ENCODE measurements around the gene SDR42E2. TPM values are rescaled to one million over a fixed set of nuclear protein-coding genes. Genes with fewer than 3 reads are reported as not detected.
"Not testable (repeated sequence)": the region's sequence is repeated elsewhere in the genome, so short reads cannot be mapped to it uniquely, and the experiment has no call there.

The SDR42E2 gene
- total RNA-seq, 2 experiments from 2014 or later = 0.10 to 0.12 TPM

GRCh38 chr16:22138482-22138881 lies 23.8 kb upstream of the SDR42E2 start:
- POLR2A ChIA-PET = no interaction called here
- H3K27ac Mint-ChIP-seq = no peak overlapping the region
- H3K9me3 Mint-ChIP-seq = no peaks in the 10 kb centered on the region
- no peaks in the 10 kb centered on the region for H3K4me1 Mint-ChIP-seq (ENCODE audit: low read depth)
- intact Hi-C loops (cut with micrococcal nuclease) = no loop called here
- H3K4me3 Mint-ChIP-seq = no peak overlapping the region
- DNase-seq = no peak
- H3K36me3 Mint-ChIP-seq = no peaks in the 10 kb centered on the region
- H3K27me3 Mint-ChIP-seq = peaks cover 2% of the 10 kb centered on the region
- CTCF ChIA-PET = interaction anchor here (1.4 kb wide), 1 partner anchor 61 kb away, joined by 3 read pairs; no protein-coding TSS in a partner anchor

GRCh38 chr16:22139008-22139407 lies 23.3 kb upstream of the SDR42E2 start:
- intact Hi-C loops (cut with micrococcal nuclease) = no loop called here
- peaks cover 2% of the 10 kb centered on the region for H3K27me3 Mint-ChIP-seq
- CTCF ChIA-PET = no interaction called here

GRCh38 chr16:22139732-22140131 lies 22.6 kb upstream of the SDR42E2 start:
- Mint-ChIP-seq H3K27me3 (peaks cover 2% of the 10 kb centered on the region), H3K9me3 (no peaks in the 10 kb centered on the region), H3K36me3 (no peaks in the 10 kb centered on the region), H3K4me1 (ENCODE audit: low read depth) (no peaks in the 10 kb centered on the region), H3K4me3 (no peak overlapping the region), H3K27ac (no peak overlapping the region)
- POLR2A ChIA-PET = no interaction called here
- no peak for DNase-seq
- CTCF ChIA-PET = no interaction called here
- intact Hi-C loops (cut with micrococcal nuclease) = no loop called here

More at GRCh38 chr16:22139008-22139407, 23.3 kb upstream of the SDR42E2 start:
- H3K4me3 Mint-ChIP-seq = no peak overlapping the region
- no peak overlapping the region for H3K27ac Mint-ChIP-seq
- no peaks in the 10 kb centered on the region for H3K4me1 Mint-ChIP-seq (ENCODE audit: low read depth)
- H3K36me3 Mint-ChIP-seq = no peaks in the 10 kb centered on the region
- no peaks in the 10 kb centered on the region for H3K9me3 Mint-ChIP-seq
- POLR2A ChIA-PET = no interaction called here
- no peak for DNase-seq

GRCh38 chr16:22141767-22142166 lies 20.5 kb upstream of the SDR42E2 start:
- Mint-ChIP-seq H3K27ac (no peak overlapping the region), H3K4me1 (ENCODE audit: low read depth) (no peaks in the 10 kb centered on the region), H3K27me3 (peaks cover 2% of the 10 kb centered on the region), H3K9me3 (no peaks in the 10 kb centered on the region), H3K36me3 (no peaks in the 10 kb centered on the region), H3K4me3 (no peak overlapping the region)
- CTCF ChIA-PET = interaction anchor here (0.8 to 1.4 kb wide), 8 partner anchors 10 to 87 kb away, joined by 3 to 4 read pairs (median 3); no protein-coding TSS in a partner anchor
- POLR2A ChIA-PET = no interaction called here
- intact Hi-C loops (cut with micrococcal nuclease) = no loop called here
- no peak for DNase-seq

- CTCF ChIA-PET = no interaction called here
Measured at GRCh38 chr16:22144520-22144919, 17.8 kb upstream of the SDR42E2 start.

GRCh38 chr16:22147853-22148252 lies 14.5 kb upstream of the SDR42E2 start:
- intact Hi-C loops (cut with micrococcal nuclease) = no loop called here
- ChIA-PET CTCF (no interaction called here), POLR2A (no interaction called here)
- H3K4me1 Mint-ChIP-seq (ENCODE audit: low read depth) = no peaks in the 10 kb centered on the region
- no peaks in the 10 kb centered on the region for H3K27me3 Mint-ChIP-seq
- no peak overlapping the region for H3K27ac Mint-ChIP-seq
- H3K36me3 Mint-ChIP-seq = no peaks in the 10 kb centered on the region
- no peak overlapping the region for H3K4me3 Mint-ChIP-seq
- DNase-seq = no peak
- no peaks in the 10 kb centered on the region for H3K9me3 Mint-ChIP-seq

More at GRCh38 chr16:22144520-22144919, 17.8 kb upstream of the SDR42E2 start:
- DNase-seq = no peak
- Mint-ChIP-seq H3K9me3 (no peaks in the 10 kb centered on the region), H3K4me1 (ENCODE audit: low read depth) (no peaks in the 10 kb centered on the region), H3K4me3 (no peak overlapping the region), H3K27ac (no peak overlapping the region), H3K27me3 (peaks cover 2% of the 10 kb centered on the region), H3K36me3 (no peaks in the 10 kb centered on the region)
- intact Hi-C loops (cut with micrococcal nuclease) = no loop called here
- POLR2A ChIA-PET = no interaction called here

- DNase-seq = no peak
- POLR2A ChIA-PET = no interaction called here
- no peaks in the 10 kb centered on the region for H3K4me1 Mint-ChIP-seq (ENCODE audit: low read depth)
- CTCF ChIA-PET = no interaction called here
- H3K36me3 Mint-ChIP-seq = no peaks in the 10 kb centered on the region
- no peaks in the 10 kb centered on the region for H3K27me3 Mint-ChIP-seq
- H3K27ac Mint-ChIP-seq = no peak overlapping the region
- no peak overlapping the region for H3K4me3 Mint-ChIP-seq
- H3K9me3 Mint-ChIP-seq = no peaks in the 10 kb centered on the region
- intact Hi-C loops (cut with micrococcal nuclease) = no loop called here
Measured at GRCh38 chr16:22151246-22151998, 10.9 kb upstream of the SDR42E2 start.

- CTCF ChIA-PET = no interaction called here
Measured at GRCh38 chr16:22152316-22152715, 10.0 kb upstream of the SDR42E2 start.

GRCh38 chr16:22153078-22153477 lies 9.2 kb upstream of the SDR42E2 start:
- H3K9me3 Mint-ChIP-seq; H3K27ac Mint-ChIP-seq; POLR2A ChIA-PET; intact Hi-C loops (cut with micrococcal nuclease); CTCF ChIA-PET; H3K4me1 Mint-ChIP-seq (ENCODE audit: low read depth); H3K4me3 Mint-ChIP-seq; H3K36me3 Mint-ChIP-seq; DNase-seq; H3K27me3 Mint-ChIP-seq: not testable (repeated sequence)

More at GRCh38 chr16:22152316-22152715, 10.0 kb upstream of the SDR42E2 start:
- no peak overlapping the region for H3K27ac Mint-ChIP-seq
- no peaks in the 10 kb centered on the region for H3K36me3 Mint-ChIP-seq
- DNase-seq = no peak
- H3K4me3 Mint-ChIP-seq = no peak overlapping the region
- H3K9me3 Mint-ChIP-seq = no peaks in the 10 kb centered on the region
- no peaks in the 10 kb centered on the region for H3K27me3 Mint-ChIP-seq
- no peaks in the 10 kb centered on the region for H3K4me1 Mint-ChIP-seq (ENCODE audit: low read depth)
- POLR2A ChIA-PET = no interaction called here
- intact Hi-C loops (cut with micrococcal nuclease) = no loop called here

GRCh38 chr16:22161401-22161800 lies 905 bp upstream of the SDR42E2 start:
- H3K27ac Mint-ChIP-seq = no peak overlapping the region
- POLR2A ChIA-PET = no interaction called here
- intact Hi-C loops (cut with micrococcal nuclease) = no loop called here

GRCh38 chr16:22162656-22163009 lies 327 bp downstream of the SDR42E2 start:
- no peak overlapping the region for H3K27ac Mint-ChIP-seq
- ChIA-PET CTCF (no interaction called here), POLR2A (no interaction called here)
- no peak for DNase-seq
- intact Hi-C loops (cut with micrococcal nuclease) = no loop called here
- H3K9me3 Mint-ChIP-seq = no peaks in the 10 kb centered on the region
- H3K4me3 Mint-ChIP-seq = no peak overlapping the region
- peaks cover 2% of the 10 kb centered on the region for H3K4me1 Mint-ChIP-seq (ENCODE audit: low read depth)
- H3K27me3 Mint-ChIP-seq = peaks cover 5% of the 10 kb centered on the region
- H3K36me3 Mint-ChIP-seq = no peaks in the 10 kb centered on the region

More at GRCh38 chr16:22161401-22161800, 905 bp upstream of the SDR42E2 start:
- Mint-ChIP-seq H3K27me3 (peaks cover 5% of the 10 kb centered on the region), H3K36me3 (no peaks in the 10 kb centered on the region), H3K4me1 (ENCODE audit: low read depth) (peaks cover 2% of the 10 kb centered on the region), H3K9me3 (no peaks in the 10 kb centered on the region), H3K4me3 (no peak overlapping the region)
- CTCF ChIA-PET = no interaction called here
- no peak for DNase-seq

- Mint-ChIP-seq H3K27ac (no peak overlapping the region), H3K4me1 (ENCODE audit: low read depth) (peaks cover 2% of the 10 kb centered on the region), H3K4me3 (no peak overlapping the region), H3K27me3 (peaks cover 5% of the 10 kb centered on the region), H3K9me3 (no peaks in the 10 kb centered on the region), H3K36me3 (no peaks in the 10 kb centered on the region)
- CTCF ChIA-PET = no interaction called here
- POLR2A ChIA-PET = no interaction called here
- DNase-seq = no peak
- intact Hi-C loops (cut with micrococcal nuclease) = no loop called here
Measured at GRCh38 chr16:22163806-22164205, 1.5 kb downstream of the SDR42E2 start.

- Mint-ChIP-seq H3K4me1 (ENCODE audit: low read depth) (peaks cover 2% of the 10 kb centered on the region), H3K36me3 (no peaks in the 10 kb centered on the region)
Measured at GRCh38 chr16:22164482-22164881, 2.2 kb downstream of the SDR42E2 start.

More at GRCh38 chr16:22164482-22164881, 2.2 kb downstream of the SDR42E2 start:
- no peak overlapping the region for H3K4me3 Mint-ChIP-seq
- CTCF ChIA-PET = no interaction called here
- POLR2A ChIA-PET = no interaction called here
- H3K27ac Mint-ChIP-seq = no peak overlapping the region
- H3K9me3 Mint-ChIP-seq = no peaks in the 10 kb centered on the region
- intact Hi-C loops (cut with micrococcal nuclease) = no loop called here
- H3K27me3 Mint-ChIP-seq = peaks cover 5% of the 10 kb centered on the region
- DNase-seq = no peak
